ENCODE measurements around the gene KCTD16.

Gene KCTD16

DNA sequence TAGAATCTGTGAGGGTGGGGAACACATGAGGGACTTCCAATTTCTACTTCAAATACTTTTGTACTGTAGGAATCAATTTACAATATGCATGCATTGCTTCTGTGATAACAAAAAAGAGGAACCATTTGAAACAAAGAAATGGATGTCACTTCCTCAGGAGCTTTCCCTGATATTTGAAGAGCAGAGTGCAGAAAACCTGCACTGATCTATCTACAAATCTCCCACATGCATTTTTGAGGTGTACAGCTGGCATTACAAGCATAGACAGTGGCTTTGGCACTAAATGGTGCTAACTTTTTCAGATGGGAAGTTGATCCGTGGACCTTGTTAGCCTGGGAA is 27.9 kb upstream of the KCTD16 start:
- no peaks in the 10 kb centered on the region for H3K27me3 ChIP-seq (replicated peaks; ENCODE audit: control insufficient read depth, insufficient read depth, low read length)
- no peaks in the 10 kb centered on the region for H3K36me3 ChIP-seq (ENCODE audit: control insufficient read depth, insufficient read depth, low read length)
- H3K4me3 ChIP-seq (replicated peaks; ENCODE audit: low read depth, low read length) = no peak overlapping the region
- DNase-seq (ENCODE audit: extremely low read depth, insufficient read length) = no peak
- TF ChIP-seq, protein P1, sequence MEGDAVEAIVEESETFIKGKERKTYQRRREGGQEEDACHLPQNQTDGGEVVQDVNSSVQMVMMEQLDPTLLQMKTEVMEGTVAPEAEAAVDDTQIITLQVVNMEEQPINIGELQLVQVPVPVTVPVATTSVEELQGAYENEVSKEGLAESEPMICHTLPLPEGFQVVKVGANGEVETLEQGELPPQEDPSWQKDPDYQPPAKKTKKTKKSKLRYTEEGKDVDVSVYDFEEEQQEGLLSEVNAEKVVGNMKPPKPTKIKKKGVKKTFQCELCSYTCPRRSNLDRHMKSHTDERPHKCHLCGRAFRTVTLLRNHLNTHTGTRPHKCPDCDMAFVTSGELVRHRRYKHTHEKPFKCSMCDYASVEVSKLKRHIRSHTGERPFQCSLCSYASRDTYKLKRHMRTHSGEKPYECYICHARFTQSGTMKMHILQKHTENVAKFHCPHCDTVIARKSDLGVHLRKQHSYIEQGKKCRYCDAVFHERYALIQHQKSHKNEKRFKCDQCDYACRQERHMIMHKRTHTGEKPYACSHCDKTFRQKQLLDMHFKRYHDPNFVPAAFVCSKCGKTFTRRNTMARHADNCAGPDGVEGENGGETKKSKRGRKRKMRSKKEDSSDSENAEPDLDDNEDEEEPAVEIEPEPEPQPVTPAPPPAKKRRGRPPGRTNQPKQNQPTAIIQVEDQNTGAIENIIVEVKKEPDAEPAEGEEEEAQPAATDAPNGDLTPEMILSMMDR (IDR thresholded peaks at IDR 0.05; ENCODE audit: insufficient read depth, low read length, poor library complexity, severe bottlenecking) = no peak

- Histone ChIP-seq H3K4me3 (replicated peaks; ENCODE audit: low read depth, low read length) (no peak overlapping the region), H3K27me3 (replicated peaks; ENCODE audit: control insufficient read depth, insufficient read depth, low read length) (no peaks in the 10 kb centered on the region), H3K36me3 (ENCODE audit: control insufficient read depth, insufficient read depth, low read length) (no peaks in the 10 kb centered on the region)
- DNase-seq (ENCODE audit: extremely low read depth, insufficient read length) = no peak
- TF ChIP-seq, protein P1 (IDR thresholded peaks at IDR 0.05; ENCODE audit: insufficient read depth, low read length, poor library complexity, severe bottlenecking) = no peak
Measured at GRCh38 chr5:144143625-144144024, 27.0 kb upstream of the KCTD16 start.

DNA sequence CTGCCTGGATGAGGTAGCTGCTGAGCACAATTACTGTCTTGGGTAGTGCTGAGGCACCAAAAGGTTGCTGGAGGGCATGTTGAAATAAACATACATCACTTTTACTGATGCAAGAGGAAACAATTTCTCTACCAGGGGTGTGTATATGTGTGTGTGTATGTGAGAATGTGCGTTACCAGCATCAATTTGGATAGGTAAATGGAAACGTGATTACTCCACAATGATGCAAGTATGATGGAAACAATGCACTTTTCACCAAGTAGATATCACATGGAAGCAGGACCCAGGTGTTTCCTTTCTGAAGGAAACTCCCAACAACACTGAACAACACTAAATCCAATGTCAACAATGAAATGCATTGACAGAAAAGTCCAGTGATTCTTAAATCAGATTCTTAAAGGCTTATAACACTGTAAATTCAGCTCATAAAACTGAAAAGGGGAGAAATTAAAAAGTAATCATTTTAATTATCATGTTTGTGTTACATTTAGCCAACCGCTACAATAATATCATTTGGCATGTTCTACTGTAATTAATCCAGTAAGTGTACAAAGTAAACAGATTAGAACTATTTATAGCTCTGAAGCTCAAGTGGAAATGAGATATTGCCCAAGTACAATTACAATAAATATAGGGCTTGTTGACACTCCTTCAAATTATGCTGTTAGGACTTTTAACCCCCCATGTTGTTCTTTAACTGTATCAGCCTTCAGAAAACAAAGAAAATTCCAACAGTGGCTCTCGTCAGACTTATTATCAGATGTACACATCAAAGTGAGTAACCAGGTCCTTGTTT is 25.5 kb upstream of the KCTD16 start:
- Histone ChIP-seq H3K27me3 (replicated peaks; ENCODE audit: control insufficient read depth, insufficient read depth, low read length) (no peaks in the 10 kb centered on the region), H3K4me3 (replicated peaks; ENCODE audit: low read depth, low read length) (no peak overlapping the region), H3K36me3 (ENCODE audit: control insufficient read depth, insufficient read depth, low read length) (no peaks in the 10 kb centered on the region)
- TF ChIP-seq, protein P1 (IDR thresholded peaks at IDR 0.05; ENCODE audit: insufficient read depth, low read length, poor library complexity, severe bottlenecking) = no peak
- DNase-seq (ENCODE audit: extremely low read depth, insufficient read length) = no peak

GRCh38 chr5:144151026-144151425 is 19.6 kb upstream of the KCTD16 start:
- Histone ChIP-seq H3K36me3 (ENCODE audit: control insufficient read depth, insufficient read depth, low read length) (no peaks in the 10 kb centered on the region), H3K27me3 (replicated peaks; ENCODE audit: control insufficient read depth, insufficient read depth, low read length) (no peaks in the 10 kb centered on the region), H3K4me3 (replicated peaks; ENCODE audit: low read depth, low read length) (no peak overlapping the region)
- TF ChIP-seq, protein P1 (IDR thresholded peaks at IDR 0.05; ENCODE audit: insufficient read depth, low read length, poor library complexity, severe bottlenecking) = no peak
- no peak for DNase-seq (ENCODE audit: extremely low read depth, insufficient read length)

DNA sequence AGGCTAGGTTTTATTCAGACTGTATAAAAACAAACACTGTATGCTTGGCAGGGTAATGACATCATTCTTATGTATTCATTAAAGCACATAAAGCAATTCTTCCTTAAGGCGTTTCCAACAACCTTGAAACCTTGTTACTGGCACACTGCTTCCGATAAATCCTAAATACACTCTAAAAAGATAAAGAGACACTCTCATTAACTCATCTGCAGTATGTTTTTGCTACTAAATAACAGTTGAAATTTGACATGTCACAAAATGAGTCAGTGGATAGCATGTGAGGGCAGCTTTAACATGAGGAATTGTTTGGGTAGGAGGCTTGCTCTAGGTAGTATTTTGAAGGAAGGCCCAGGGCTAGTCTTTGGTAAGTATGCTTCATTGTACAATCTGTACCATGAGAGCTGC is 13.9 kb upstream of the KCTD16 start:
- H3K36me3 ChIP-seq (ENCODE audit: control insufficient read depth, insufficient read depth, low read length) = no peaks in the 10 kb centered on the region; the same call in 1 of the 2 replicates
- no peaks in the 10 kb centered on the region for H3K27me3 ChIP-seq (replicated peaks; ENCODE audit: control insufficient read depth, insufficient read depth, low read length)
- H3K4me3 ChIP-seq (replicated peaks; ENCODE audit: low read depth, low read length) = no peak overlapping the region
- no peak for DNase-seq (ENCODE audit: extremely low read depth, insufficient read length)
- TF ChIP-seq, protein P1 (IDR thresholded peaks at IDR 0.05; ENCODE audit: insufficient read depth, low read length, poor library complexity, severe bottlenecking) = no peak
